ENCODE data around the gene KIAA1217. TPM values are rescaled to one million over a fixed set of nuclear protein-coding genes. Genes with fewer than 3 reads are reported as not detected.
A peak's percentile ranks its signal among the peaks of the same experiment; 100 is the strongest.

KIAA1217 gene
- total RNA-seq, 1 experiment from 2014 or later, result 76.2 TPM

DNA sequence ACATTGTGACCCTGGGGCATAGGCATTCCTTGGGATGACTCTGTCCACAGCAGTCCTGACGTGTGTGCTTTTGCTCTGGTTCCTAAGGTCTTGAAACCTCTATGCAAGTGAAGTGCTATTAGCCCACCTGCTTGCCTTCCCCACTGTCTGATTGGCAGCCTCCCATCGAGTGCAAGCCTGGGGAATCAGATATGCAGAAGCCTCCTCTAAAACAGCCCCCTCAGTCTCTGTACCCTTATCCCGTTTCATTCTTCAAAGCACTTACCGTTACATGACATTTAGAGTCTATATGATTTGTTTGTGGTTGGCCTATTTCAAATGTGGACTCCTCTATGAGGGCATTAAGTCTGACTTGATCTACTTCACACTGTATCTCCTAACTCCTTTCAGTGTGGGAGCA, 4.3 kb downstream of the KIAA1217 start:
- peaks cover 23% of the 10 kb centered on the region for H3K4me1 ChIP-seq (ENCODE audit: insufficient read depth, low read length, poor library complexity, severe bottlenecking)
- POLR2A ChIA-PET (ENCODE audit: low non-redundant PET), result no interaction called here
- H3K36me3 ChIP-seq (ENCODE audit: insufficient read depth, low read length, poor library complexity, severe bottlenecking), result no peaks in the 10 kb centered on the region
- BruUV-seq (replicated peaks), result no TSS peak
- CTCF ChIA-PET, result no interaction called here
- DNase-seq (ENCODE audit: low spot score), result no peak
- H3K9me3 ChIP-seq (ENCODE audit: low read depth, low read length, poor library complexity, severe bottlenecking), result no peaks in the 10 kb centered on the region
- TF ChIP-seq EZH2 (IDR thresholded peaks at IDR 0.05; ENCODE audit: borderline replicate concordance, low read depth, low read length, poor library complexity, severe bottlenecking) (no peak), CTCF (conservative IDR thresholded peaks at IDR 0.05; ENCODE audit: low read depth, low read length) (no peak)
- no peaks in the 10 kb centered on the region for H3K27me3 ChIP-seq (replicated peaks; ENCODE audit: insufficient read depth, low read depth, low read length, poor library complexity)
- intact Hi-C loops (cut with micrococcal nuclease; ENCODE audit: unreplicated experiment), result no loop called here
- H3K4me3 ChIP-seq (ENCODE audit: low read depth, low read length, poor library complexity, severe bottlenecking), result no peak overlapping the region
- H3K27ac ChIP-seq (ENCODE audit: low read depth, low read length, poor library complexity, severe bottlenecking), result no peak overlapping the region

DNA sequence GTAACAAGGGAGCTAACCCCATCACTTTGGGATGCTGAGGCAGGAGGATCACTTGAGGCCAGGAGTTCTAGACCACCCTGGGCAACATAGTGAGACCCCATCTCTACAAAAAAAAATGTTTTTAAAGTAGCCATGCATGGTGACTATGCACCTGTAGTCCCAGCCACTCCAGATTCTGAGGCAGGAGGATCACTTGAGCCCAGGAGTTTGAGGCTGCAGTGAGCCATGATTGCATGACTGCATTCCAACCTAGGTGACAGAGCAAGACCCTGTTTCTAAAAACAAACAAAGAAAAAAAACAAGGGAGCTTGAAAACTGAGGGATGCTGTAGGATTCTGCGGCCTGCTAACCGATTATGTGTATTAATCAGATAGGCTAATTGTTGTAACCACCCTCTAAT, 4.9 kb downstream of the KIAA1217 start:
- peaks cover 17% of the 10 kb centered on the region for H3K4me1 ChIP-seq (ENCODE audit: insufficient read depth, low read length, poor library complexity, severe bottlenecking)
- no peak for DNase-seq (ENCODE audit: low spot score)
- H3K36me3 ChIP-seq (ENCODE audit: insufficient read depth, low read length, poor library complexity, severe bottlenecking), result no peaks in the 10 kb centered on the region
- no peaks in the 10 kb centered on the region for H3K9me3 ChIP-seq (ENCODE audit: low read depth, low read length, poor library complexity, severe bottlenecking)
- no peaks in the 10 kb centered on the region for H3K27me3 ChIP-seq (replicated peaks; ENCODE audit: insufficient read depth, low read depth, low read length, poor library complexity)
- intact Hi-C loops (cut with micrococcal nuclease; ENCODE audit: unreplicated experiment), result no loop called here
- H3K27ac ChIP-seq (ENCODE audit: low read depth, low read length, poor library complexity, severe bottlenecking), result no peak overlapping the region
- CTCF ChIA-PET, result no interaction called here
- TF ChIP-seq CTCF (conservative IDR thresholded peaks at IDR 0.05; ENCODE audit: low read depth, low read length) (no peak), EZH2 (IDR thresholded peaks at IDR 0.05; ENCODE audit: borderline replicate concordance, low read depth, low read length, poor library complexity, severe bottlenecking) (no peak)
- no peak overlapping the region for H3K4me3 ChIP-seq (ENCODE audit: low read depth, low read length, poor library complexity, severe bottlenecking)
- POLR2A ChIA-PET (ENCODE audit: low non-redundant PET), result no interaction called here
- no TSS peak for BruUV-seq (replicated peaks)

GRCh38 chr10:24214762-24215161, 5.8 kb downstream of the KIAA1217 start:
- no peak for TF ChIP-seq EZH2 (IDR thresholded peaks at IDR 0.05; ENCODE audit: borderline replicate concordance, low read depth, low read length, poor library complexity, severe bottlenecking)
- no peak for TF ChIP-seq CTCF (conservative IDR thresholded peaks at IDR 0.05; ENCODE audit: low read depth, low read length)
- Histone ChIP-seq H3K4me3 (ENCODE audit: low read depth, low read length, poor library complexity, severe bottlenecking) (no peak overlapping the region), H3K9me3 (ENCODE audit: low read depth, low read length, poor library complexity, severe bottlenecking) (no peaks in the 10 kb centered on the region), H3K4me1 (ENCODE audit: insufficient read depth, low read length, poor library complexity, severe bottlenecking) (peaks cover 17% of the 10 kb centered on the region), H3K36me3 (ENCODE audit: insufficient read depth, low read length, poor library complexity, severe bottlenecking) (peaks cover 4% of the 10 kb centered on the region), H3K27me3 (replicated peaks; ENCODE audit: insufficient read depth, low read depth, low read length, poor library complexity) (no peaks in the 10 kb centered on the region), H3K27ac (ENCODE audit: low read depth, low read length, poor library complexity, severe bottlenecking) (peak overlapping the region; percentile 23)
- ChIA-PET CTCF (no interaction called here), POLR2A (ENCODE audit: low non-redundant PET) (no interaction called here)
- intact Hi-C loops (cut with micrococcal nuclease; ENCODE audit: unreplicated experiment), result no loop called here
- no peak for DNase-seq (ENCODE audit: low spot score)
- BruUV-seq (replicated peaks), result no TSS peak
